ENCODE measurements around the gene C1GALT1.

Gene C1GALT1

GRCh38 chr7:7202375-7202720 is 20.0 kb downstream of the C1GALT1 start:
- no peak for DNase-seq

DNA sequence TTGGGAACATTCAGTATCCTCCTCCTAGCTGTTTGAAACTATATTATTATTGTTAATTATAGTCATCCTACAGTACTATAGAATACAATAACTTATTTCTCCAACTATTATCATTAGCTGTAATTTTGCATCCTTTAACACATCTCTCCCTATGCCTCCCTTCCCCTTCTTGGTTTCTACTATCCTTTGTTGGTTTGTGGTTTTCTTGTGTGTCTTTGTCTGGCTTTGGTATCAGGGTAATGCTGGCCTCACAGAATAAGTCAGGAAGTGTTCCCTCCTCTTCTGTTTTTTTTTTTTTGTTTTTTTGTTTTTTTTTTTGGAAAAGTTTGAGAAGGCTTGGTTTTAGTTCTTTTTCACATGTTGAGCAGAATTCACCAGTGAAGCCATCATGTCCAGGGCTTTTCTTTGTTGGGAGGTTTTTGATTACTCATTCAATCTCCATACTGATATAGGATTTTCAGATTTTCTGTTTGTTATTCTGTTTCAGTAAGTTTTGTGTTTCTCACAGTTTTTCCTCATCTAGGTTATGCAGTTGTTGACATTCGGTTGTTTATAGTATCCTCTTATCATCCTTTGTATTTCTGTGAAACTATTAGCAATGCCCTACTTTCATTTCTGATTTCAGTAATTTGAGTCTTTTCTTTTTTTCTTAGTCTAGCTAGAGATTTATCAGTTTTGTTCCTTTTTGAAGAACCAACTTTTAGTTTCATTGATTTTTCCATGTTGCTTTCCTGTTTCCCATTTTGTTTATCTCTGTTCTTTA is 21.6 kb downstream of the C1GALT1 start:
- DNase-seq, result no peak

DNA sequence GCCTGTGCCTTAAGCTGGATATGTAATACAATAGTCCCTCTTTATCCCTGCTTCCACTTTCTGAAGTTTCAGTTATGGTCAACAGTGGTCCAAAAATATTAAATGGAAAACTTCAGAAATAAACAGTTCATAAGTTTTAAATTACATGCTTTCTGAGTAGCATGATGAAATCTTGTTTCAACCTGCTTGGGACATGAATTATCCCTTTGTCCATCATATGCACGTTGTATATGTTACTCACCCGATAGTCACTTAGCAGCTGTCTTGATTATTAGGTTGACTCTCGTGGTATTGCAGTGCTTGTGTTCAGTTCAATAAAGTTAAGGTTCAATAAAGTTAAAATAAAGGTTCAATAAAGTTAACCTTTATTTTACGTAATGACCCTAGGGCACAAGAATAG is 25.5 kb downstream of the C1GALT1 start:
- DNase-seq, result no peak

DNA sequence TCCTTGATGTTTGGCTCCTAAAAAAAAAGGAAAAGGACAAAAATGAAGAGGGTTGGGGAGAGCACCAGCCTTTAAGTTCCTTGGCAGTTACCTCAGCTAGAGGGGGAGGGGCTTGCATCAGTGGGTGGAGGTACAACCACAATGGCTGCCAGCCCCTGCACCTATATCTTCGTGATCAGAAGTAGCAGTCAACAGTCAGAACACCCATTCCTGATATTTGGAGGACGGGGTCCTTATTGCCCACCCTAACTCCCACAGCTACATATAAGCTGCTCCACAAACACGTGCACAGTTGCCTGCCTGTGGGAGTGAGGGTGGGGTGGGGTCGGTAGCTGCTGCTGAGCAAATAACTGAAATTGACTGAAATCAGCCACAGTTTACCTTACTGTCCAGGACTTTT is 26.2 kb downstream of the C1GALT1 start:
- no peak for DNase-seq

GRCh38 chr7:7209412-7210050 is 27.2 kb downstream of the C1GALT1 start:
- DNase-seq, result no peak

GRCh38 chr7:7210475-7211237 is 28.3 kb downstream of the C1GALT1 start:
- DNase-seq, result no peak

DNA sequence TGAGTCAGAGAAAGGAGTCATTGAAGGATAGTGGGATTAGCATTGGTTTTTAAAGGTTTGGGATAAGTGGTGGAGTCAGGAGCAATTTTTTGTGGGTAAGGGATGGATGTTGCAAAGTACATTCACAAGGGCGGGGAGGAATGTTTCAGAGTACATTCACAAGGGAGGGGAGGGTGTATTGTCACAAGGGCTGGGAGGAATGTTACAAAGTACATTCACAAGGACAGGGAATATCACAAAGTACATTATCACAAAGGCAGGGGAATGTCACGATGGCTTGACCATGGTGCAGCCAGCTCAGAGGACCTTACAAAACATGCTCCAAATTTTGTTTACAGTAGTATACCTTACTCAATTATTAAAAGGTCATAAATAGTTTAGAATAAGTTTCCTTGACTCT is 30.3 kb downstream of the C1GALT1 start:
- DNase-seq, result no peak

DNA sequence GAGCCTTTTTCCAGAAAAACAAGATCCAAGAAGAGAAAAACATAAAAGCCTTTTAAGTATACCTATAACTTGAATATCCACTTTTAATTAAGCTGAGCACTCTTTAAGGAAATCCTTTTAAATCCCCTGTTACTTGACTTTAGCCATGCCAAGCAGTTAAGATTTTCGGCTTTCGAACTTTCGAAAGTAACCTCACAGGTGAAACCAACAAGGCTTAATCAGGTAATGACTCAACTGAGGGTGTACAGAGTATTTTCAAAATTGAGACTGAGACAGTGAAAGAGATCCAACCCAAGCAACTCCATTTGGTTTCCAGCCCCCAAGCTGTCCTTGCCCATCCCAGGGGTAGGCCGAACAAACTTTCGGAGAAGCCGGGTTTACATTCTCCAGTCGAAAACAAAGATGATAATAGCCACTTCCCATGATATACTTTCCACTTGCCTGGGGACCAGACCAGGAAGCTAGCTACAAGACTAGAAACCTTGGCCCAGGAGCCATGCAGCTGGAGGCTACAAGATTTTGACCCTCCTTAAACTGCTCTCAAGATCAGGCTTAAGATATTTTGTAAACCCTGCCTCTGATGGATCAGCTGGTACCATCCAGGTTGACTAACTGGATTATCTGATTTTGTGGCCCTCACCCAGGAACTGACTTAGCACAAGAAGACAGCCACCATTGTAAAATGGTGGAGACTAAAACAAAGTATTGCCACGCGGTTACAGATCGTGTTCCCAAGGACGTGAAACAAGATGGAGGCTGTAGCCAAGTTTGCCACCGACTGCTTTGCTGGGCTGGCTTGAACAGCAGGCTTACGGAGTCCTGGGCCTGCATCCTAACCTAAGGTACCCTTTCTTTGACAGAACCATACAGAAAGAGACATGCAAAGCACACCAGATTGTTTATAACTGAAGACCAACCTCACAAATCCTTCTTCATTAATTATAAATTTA is 32.3 kb downstream of the C1GALT1 start:
- no peak for DNase-seq

- DNase-seq, result no peak
Observed at GRCh38 chr7:7216279-7216678, 33.9 kb downstream of the C1GALT1 start.

DNA sequence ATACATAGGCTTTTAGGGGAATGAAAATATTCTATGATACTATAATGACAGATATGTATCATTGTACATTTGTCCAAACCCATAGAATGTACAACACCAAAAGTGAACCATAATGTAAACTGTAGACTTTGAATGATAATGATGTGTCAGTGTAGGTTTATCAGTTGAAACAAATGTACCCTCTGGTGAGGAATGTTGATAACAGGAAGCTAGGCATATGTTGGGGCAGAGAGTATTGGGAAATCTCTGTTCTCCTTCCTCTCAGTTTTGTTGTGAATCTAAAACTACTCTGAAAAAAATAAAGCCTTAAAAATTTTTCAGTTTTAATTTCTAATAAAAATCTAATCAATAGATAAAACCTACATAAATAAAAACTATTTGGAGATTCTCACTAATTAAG is 36.9 kb downstream of the C1GALT1 start:
- DNase-seq, result no peak

DNA sequence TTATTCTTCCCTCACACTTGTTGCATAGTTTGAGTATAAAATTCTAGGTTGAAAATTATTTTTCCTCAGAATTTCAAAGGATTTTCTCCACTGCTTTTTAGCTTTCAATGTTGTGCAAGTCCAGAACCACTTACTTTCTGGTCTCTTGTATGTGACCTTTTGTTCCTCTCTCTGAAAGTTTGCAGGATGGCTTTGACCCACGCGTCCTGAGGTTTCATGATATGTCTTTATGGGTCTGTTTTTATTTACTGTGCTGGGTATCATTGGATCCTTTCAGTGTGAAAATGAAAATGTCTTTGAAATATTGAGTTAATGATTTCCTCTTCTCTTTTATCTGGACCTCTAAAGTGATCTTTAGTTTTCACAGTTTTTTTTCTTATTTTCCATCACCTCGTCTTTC is 38.5 kb downstream of the C1GALT1 start:
- DNase-seq, result no peak

DNA sequence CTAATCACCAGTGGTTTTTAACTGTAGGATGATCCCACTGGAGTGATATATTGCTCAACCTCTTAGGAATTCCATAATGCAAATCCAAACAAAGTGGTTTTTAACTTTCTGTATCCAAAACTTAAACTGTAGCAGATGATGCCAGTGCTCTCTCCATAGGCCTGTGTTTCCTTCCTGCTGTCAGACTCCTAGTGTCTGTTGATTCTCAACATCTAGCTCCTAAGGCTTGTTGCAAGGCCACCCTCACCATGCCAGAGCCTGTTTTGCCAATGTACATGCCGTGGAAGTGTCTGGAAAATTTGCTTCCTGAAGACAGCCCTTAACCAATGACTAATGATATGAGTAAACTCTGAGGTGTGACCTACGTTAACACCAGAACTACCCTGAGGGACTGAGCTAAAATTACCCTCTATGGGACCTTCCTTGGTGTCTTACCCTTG is 39.3 kb downstream of the C1GALT1 start:
- no peak for DNase-seq

DNA sequence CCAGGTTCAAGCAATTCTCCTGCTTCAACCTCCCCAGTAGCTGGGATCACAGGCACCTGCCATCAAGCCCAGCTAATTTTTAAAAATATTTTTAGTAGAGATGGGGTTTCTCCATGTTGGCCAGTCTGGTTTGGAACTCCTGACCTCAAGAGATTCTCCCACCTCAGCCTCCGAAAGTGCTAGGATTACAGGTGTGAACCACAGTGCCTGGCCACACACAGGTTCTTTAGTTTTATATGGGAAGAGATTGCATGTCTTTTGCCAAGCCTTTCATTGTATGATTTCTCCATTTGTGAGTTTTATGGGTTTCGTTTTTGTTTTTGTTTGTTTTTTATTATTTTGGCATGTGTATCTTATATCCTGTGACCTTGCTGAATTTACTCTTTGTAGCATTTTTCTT is 40.9 kb downstream of the C1GALT1 start:
- DNase-seq, result no peak

DNA sequence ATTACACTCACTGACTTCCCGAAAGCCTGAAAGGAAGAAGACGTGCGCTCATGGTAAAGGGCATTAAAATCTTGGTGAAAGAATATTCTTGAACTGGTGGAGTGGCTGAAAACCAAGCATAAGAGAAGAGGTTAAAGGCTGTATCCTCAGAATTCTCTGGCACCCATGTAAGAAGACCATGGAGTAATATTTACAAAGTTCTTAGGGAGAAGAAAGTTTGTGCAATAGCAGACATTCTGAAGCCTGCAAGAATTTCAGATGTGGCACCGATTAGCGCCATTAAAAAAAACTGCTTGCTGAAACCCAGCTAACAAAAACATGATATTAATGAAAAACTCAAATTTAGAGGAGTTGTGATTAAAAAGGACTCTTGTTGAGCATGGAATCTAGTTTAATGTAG is 44.1 kb downstream of the C1GALT1 start:
- DNase-seq, result no peak

- DNase-seq, result no peak
Observed at GRCh38 chr7:7228472-7228871, 46.1 kb downstream of the C1GALT1 start.

GRCh38 chr7:7228967-7229366 is 46.6 kb downstream of the C1GALT1 start:
- no peak for DNase-seq

- no peak for DNase-seq
Observed at GRCh38 chr7:7231000-7231399, 48.7 kb downstream of the C1GALT1 start.

DNA sequence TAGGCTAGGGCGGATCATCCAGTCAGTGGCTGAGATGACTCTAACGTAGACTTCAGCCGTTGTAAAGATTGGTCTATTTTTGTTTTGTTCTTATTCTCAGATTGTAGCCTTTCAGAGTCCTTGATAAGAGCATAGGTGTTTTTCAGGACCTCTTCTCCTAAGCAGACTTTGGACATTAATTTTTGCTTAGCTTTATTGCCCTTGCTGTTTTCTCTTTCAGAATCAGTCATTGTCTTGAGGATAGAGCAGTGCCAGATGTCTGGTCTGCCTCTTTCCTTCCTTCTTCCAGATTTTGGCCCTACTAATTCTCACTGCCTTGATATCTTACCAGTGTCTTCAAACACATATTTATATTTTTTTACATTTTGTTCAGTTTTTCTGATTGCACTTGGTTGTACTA is 49.5 kb downstream of the C1GALT1 start:
- DNase-seq, result no peak

GRCh38 chr7:7235347-7235746 is 53.0 kb downstream of the C1GALT1 start:
- DNase-seq, result no peak

DNA sequence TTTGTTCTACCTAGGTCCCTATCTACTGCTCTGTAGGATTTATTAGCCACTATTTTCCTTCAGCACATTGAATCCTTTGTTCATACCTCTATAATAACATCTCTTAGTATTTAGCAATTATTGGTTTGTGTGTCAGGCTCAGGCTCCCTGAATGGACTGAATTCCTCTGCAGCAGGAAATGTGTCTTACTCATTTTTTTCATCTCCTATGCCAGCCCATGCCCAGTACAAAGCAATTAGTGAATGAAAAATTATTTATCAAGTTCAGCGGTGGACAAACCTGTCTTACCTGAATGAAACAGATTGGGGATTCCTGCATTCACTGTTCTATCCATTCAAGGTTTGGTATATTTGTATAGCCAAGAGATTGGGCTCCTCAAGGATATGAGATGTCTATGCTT is 53.7 kb downstream of the C1GALT1 start:
- no peak for DNase-seq

DNA sequence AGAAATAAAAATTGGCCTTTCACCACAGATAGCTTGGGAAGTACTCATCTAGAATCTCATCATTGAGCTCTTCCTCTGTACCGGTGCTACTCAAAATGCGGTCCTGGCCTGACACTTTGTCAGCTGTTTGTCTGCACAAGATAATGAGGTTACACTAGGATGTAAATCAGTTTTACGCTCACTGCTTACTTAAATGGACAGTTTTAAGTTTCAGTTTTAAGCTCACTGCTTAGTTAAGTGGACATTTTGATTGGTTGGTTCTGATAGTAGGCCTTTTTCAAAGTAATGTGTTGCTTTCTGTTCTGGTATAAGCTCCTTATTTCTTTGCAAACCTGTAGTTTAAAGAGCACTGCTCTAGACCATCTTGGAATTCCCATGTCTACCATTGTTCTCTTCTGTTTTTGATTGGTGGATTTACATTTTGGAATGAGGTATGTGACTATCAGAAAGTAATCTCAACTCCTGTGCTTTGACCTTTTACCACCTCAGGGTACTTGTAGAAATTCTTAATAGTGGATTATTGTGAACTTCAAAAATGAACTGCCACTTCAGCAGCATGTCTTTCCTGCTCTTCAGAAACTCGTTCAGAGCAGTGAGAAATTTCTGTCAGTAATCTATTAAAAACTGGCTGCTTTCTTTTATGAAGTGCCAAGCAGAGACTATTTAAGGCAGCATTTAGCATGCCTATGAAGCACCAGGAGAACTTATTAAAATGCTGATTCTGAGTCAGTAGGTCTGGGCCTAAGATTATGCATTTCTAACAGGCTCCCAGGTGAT is 55.0 kb downstream of the C1GALT1 start:
- no peak for DNase-seq

DNA sequence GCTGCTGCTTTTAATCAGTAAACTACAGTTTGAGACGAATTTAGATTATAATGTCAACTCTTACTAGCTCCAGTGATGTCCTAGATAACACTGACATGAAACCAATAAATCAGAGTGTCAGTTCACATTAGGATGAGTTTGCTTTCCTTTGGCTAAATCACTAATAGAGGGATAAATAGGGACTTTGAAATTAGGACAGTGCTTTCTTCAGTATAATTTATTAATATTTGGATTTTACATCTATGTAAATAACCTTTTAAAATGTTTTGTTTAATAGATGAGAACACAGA is 55.6 kb downstream of the C1GALT1 start:
- no peak for DNase-seq
